ENCODE results near the gene FGFRL1. TPM values are rescaled to one million over a fixed set of nuclear protein-coding genes. Genes with fewer than 3 reads are reported as not detected.

The FGFRL1 gene
- total and polyA plus RNA-seq, 2 of the 13 experiments (the other 11 are each of a cell fraction or from before 2014, with no cell fraction given): 19.1 to 30.6 TPM

- TF ChIP-seq KIAA2018 (CRISPR knock-in tag; IDR thresholded peaks at IDR 0.05; ENCODE audit: borderline replicate concordance) (no peak), PRDM15 (CRISPR knock-in tag; IDR thresholded peaks at IDR 0.05) (no peak; the same call in 1 of the 2 replicates), ZNF451 (CRISPR knock-in tag; IDR thresholded peaks at IDR 0.05) (no peak), TOE1 (CRISPR knock-in tag; IDR thresholded peaks at IDR 0.05) (no peak), SNAPC2 (CRISPR knock-in tag; IDR thresholded peaks at IDR 0.05) (no peak), ZSCAN31 (CRISPR knock-in tag; IDR thresholded peaks at IDR 0.05; ENCODE audit: low read depth) (no peak), ZNF800 (CRISPR knock-in tag; IDR thresholded peaks at IDR 0.05) (0 out of 2 replicates have a peak, but pooled peaks have one; percentile 14), RNF219 (CRISPR knock-in tag; IDR thresholded peaks at IDR 0.05) (no peak), ZNF180 (CRISPR knock-in tag; IDR thresholded peaks at IDR 0.05; ENCODE audit: borderline replicate concordance, low read depth) (no peak), ATF1 (CRISPR knock-in tag; IDR thresholded peaks at IDR 0.05) (no peak), ZSCAN29 (CRISPR knock-in tag; conservative IDR thresholded peaks at IDR 0.05) (no peak), ZNF24 (IDR thresholded peaks at IDR 0.05) (no peak)
These were observed 1.7 kb upstream of the FGFRL1 start (continued) for GRCh38 chr4:1009542-1010394.

Data from HepG2 (cell line).